DOHH2 (cell line): ENCODE results near the gene SCAMP5.

Source experiments
- CTCF ChIP-seq: fragments of 200-600 bp; sonication (generic); IDR thresholded peaks from one replicate; pipeline ENCODE4 v1.5.1; 2014; ENCODE audit warnings: antibody characterized with exemption, mild to moderate bottlenecking, low read depth, low read length; ENCODE audit not compliant: poor library complexity, severe bottlenecking
- EZH2phosphoT487 ChIP-seq: fragments of 200-600 bp; sonication (generic); IDR thresholded peaks from 2 replicates; pipeline ENCODE4 v1.6.1; 2017; ENCODE audit warnings: borderline replicate concordance, mild to moderate bottlenecking, antibody characterized with exemption, low read length, moderate library complexity, mixed read lengths

- no peak for TF ChIP-seq CTCF
- TF ChIP-seq EZH2phosphoT487, result no peak
Measured at GRCh38 chr15:74983725-74984231, 11.6 kb upstream of the SCAMP5 start.
